Measurements from ENCODE around the gene ACSF3.

GRCh38 chr16:89153848-89154271, 60.2 kb downstream of the ACSF3 start:
- TF ChIP-seq CTCF (IDR thresholded peaks at IDR 0.05; ENCODE audit: low read depth, low read length) (no peak), POLR2A (IDR thresholded peaks at IDR 0.05; ENCODE audit: extremely low read depth, insufficient read length) (no peak), MYC (IDR thresholded peaks at IDR 0.05; ENCODE audit: low read depth, low read length) (no peak)
